Hepatocyte (in vitro differentiated cells): Measurements from ENCODE around the gene SYNE4.

Source experiments
- EZH2 ChIP-seq: fragments of 200-600 bp; sonication (generic); IDR thresholded peaks from 2 replicates; pipeline ENCODE4 v1.6.1; 2016; ENCODE audit warnings: antibody characterized with exemption, mild to moderate bottlenecking, borderline replicate concordance
- TF ChIP-seq, protein P1 (sequence below): fragments of 200-600 bp; sonication (generic); IDR thresholded peaks from 2 replicates; pipeline ENCODE4 v1.5.1; 2016; ENCODE audit warnings: antibody characterized with exemption, mild to moderate bottlenecking; ENCODE audit not compliant: poor library complexity

DNA sequence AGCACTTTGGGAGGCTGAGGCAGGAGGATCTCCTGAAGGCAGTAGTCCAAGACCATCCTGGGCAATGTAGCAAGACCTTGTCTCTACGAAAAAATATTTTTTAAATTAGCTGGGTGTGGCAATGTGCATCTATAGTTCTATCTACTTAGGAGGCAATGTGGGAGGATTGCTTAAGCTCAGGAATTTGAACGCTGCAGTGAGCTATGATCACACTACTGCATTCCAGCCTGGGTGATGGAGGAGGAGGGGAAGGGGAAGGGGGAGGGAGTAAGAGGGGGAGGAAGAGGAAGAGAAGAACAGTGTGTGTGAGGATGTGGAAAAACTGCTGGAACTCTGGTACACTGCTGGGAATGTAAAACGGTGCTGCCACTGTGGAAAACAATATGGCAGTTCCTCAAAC, 33.2 kb upstream of the SYNE4 start:
- TF ChIP-seq, protein P1, sequence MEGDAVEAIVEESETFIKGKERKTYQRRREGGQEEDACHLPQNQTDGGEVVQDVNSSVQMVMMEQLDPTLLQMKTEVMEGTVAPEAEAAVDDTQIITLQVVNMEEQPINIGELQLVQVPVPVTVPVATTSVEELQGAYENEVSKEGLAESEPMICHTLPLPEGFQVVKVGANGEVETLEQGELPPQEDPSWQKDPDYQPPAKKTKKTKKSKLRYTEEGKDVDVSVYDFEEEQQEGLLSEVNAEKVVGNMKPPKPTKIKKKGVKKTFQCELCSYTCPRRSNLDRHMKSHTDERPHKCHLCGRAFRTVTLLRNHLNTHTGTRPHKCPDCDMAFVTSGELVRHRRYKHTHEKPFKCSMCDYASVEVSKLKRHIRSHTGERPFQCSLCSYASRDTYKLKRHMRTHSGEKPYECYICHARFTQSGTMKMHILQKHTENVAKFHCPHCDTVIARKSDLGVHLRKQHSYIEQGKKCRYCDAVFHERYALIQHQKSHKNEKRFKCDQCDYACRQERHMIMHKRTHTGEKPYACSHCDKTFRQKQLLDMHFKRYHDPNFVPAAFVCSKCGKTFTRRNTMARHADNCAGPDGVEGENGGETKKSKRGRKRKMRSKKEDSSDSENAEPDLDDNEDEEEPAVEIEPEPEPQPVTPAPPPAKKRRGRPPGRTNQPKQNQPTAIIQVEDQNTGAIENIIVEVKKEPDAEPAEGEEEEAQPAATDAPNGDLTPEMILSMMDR: no peak
- no peak for TF ChIP-seq EZH2
